ENCODE data around the gene SIRT3. TPM values are rescaled to one million over a fixed set of nuclear protein-coding genes. Genes with fewer than 3 reads are reported as not detected.

Gene SIRT3
- total RNA-seq, 1 experiment from 2014 or later: 13.9 TPM

DNA sequence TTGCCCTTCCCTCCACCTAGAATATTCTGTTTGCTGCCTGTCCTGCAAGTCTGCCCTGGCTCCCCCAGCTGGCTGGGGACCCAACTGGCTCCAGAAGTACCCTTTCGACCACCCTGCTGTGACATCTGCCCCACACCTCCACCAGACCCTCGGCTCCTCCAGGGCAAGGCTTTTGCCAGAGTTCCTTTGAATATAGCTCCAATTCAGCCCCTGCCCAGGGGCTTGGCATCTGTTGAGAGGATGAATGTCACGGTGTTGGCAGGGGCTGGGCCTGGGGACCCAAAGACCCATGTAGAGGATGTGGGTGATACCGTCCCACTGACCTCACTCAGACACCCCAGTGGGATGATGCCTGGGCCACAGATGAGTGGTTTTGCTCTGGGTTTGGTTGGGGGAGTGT lies 46.0 kb upstream of the SIRT3 start:
- Mint-ChIP-seq H3K4me3 (no peak overlapping the region), H3K9me3 (peaks cover 0 to 2% of the 10 kb centered on the region in 2 experiments; a peak in 1 of 5 replicates), H3K27me3 (ENCODE audit: low read depth) (peaks cover 3% of the 10 kb centered on the region), H3K4me1 (peaks cover 28 to 34% of the 10 kb centered on the region in 2 experiments), H3K36me3 (ENCODE audit: insufficient read depth in 1 of 3, low read depth in 3 of 3) (no peaks in the 10 kb centered on the region; a peak in 2 of 7 replicates), H3K27ac (no peak overlapping the region; a peak in 2 of 7 replicates)
- no peak overlapping the region for H4K5ac ChIP-seq (ENCODE audit: insufficient read length, low read depth, low read length)
- H3T11ph ChIP-seq (ENCODE audit: low read length): no peak overlapping the region
- no peak overlapping the region for H2BK15ac ChIP-seq (ENCODE audit: low read depth, low read length)
- H3K23me2 ChIP-seq (ENCODE audit: insufficient read length, low read depth, low read length, poor library complexity, severe bottlenecking): no peaks in the 10 kb centered on the region
- no peak overlapping the region for H3K4ac ChIP-seq (ENCODE audit: low read depth, low read length)
- no peaks in the 10 kb centered on the region for H3K79me1 ChIP-seq (ENCODE audit: insufficient read depth, low read depth, low read length, poor library complexity, severe bottlenecking)
- H4K91ac ChIP-seq (ENCODE audit: insufficient read length, low read depth, low read length): no peak overlapping the region
- no CpG with 5 or more reads among the region's 4 CpGs for WGBS (ENCODE audit: extremely low coverage, insufficient read length, low lambda C conversion rate)
- H3K27ac ChIP-seq (ENCODE audit: insufficient read length, low read depth, low read length): no peak overlapping the region
- no peak overlapping the region for H3K9ac ChIP-seq (ENCODE audit: extremely low read depth, insufficient read length, low read length)
- H2BK120ac ChIP-seq (ENCODE audit: low read depth, low read length, poor library complexity, severe bottlenecking): no peak overlapping the region
- H2BK5ac ChIP-seq (ENCODE audit: insufficient read length, low read length): no peak overlapping the region
- H3K23ac ChIP-seq (ENCODE audit: insufficient read length, low read depth, low read length): no peak overlapping the region
- no peaks in the 10 kb centered on the region for H3K9me3 ChIP-seq (ENCODE audit: control insufficient read depth, low read depth, low read length)
- no peaks in the 10 kb centered on the region for H4K20me1 ChIP-seq (ENCODE audit: control insufficient read depth, insufficient read depth, insufficient read length)
- no peak overlapping the region for H2BK12ac ChIP-seq (ENCODE audit: insufficient read length, low read depth, low read length)
- no peak overlapping the region for H2AK5ac ChIP-seq (ENCODE audit: insufficient read length, low read length)
- H3K18ac ChIP-seq (ENCODE audit: insufficient read length, low read depth, low read length): no peak overlapping the region
- no peak for DNase-seq
- H3K4me2 ChIP-seq (ENCODE audit: insufficient read depth, insufficient read length, low read length): no peak overlapping the region
- no peak overlapping the region for H2BK20ac ChIP-seq (ENCODE audit: low read depth, low read length, poor library complexity, severe bottlenecking)
- H2AFZ ChIP-seq (ENCODE audit: low read length): no peak overlapping the region
- H3K27me3 ChIP-seq (ENCODE audit: insufficient read depth, low read length): peaks cover 2% of the 10 kb centered on the region; the same call in 1 of the 2 replicates
- H3K56ac ChIP-seq (ENCODE audit: insufficient read length, low read depth, low read length): no peak overlapping the region
- H3K79me2 ChIP-seq (ENCODE audit: insufficient read depth, low read length): no peaks in the 10 kb centered on the region
- H3K14ac ChIP-seq (ENCODE audit: insufficient read depth, low read length): no peak overlapping the region
- TF ChIP-seq, protein P1, sequence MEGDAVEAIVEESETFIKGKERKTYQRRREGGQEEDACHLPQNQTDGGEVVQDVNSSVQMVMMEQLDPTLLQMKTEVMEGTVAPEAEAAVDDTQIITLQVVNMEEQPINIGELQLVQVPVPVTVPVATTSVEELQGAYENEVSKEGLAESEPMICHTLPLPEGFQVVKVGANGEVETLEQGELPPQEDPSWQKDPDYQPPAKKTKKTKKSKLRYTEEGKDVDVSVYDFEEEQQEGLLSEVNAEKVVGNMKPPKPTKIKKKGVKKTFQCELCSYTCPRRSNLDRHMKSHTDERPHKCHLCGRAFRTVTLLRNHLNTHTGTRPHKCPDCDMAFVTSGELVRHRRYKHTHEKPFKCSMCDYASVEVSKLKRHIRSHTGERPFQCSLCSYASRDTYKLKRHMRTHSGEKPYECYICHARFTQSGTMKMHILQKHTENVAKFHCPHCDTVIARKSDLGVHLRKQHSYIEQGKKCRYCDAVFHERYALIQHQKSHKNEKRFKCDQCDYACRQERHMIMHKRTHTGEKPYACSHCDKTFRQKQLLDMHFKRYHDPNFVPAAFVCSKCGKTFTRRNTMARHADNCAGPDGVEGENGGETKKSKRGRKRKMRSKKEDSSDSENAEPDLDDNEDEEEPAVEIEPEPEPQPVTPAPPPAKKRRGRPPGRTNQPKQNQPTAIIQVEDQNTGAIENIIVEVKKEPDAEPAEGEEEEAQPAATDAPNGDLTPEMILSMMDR (conservative IDR thresholded peaks at IDR 0.05): no peak
- H3K4me1 ChIP-seq (ENCODE audit: insufficient read depth, low read length): no peaks in the 10 kb centered on the region
- no peak overlapping the region for H4K8ac ChIP-seq (replicated peaks; ENCODE audit: insufficient read length, low read depth, low read length)

All from H9 (cell line).